HG02763 (cell line): ENCODE data around the gene ELF3.
"Not testable (repeated sequence)": the region's sequence is repeated elsewhere in the genome, so short reads cannot be mapped to it uniquely, and the experiment has no call there.

Source experiments
- ATAC-seq: cut with Tn5 transposase; IDR thresholded peaks from one replicate; pipeline ENCODE4 v1.9.1; 2021; ENCODE audit warnings: mild to moderate bottlenecking, moderate library complexity; ENCODE audit not compliant: unreplicated experiment

Gene ELF3

GRCh38 chr1:202064889-202065312 lies 54.5 kb downstream of the ELF3 start:
- not testable (repeated sequence) for ATAC-seq
